T-cell (primary cell): ENCODE results near the gene EPPIN. TPM values are rescaled to one million over a fixed set of nuclear protein-coding genes. Genes with fewer than 3 reads are reported as not detected.

Source experiments
- ATAC-seq, 4 experiments: fragments of 200-7000 bp in 3 of 4; fragments of 150-1000 bp in 1 of 4; cut with Tn5 transposase; replicated peaks in 1 of 4; 1 replicate in 3 of 4; 2 replicates in 1 of 4; pipeline ENCODE4 v1.10.0; 2021; ENCODE audit warnings: moderate library complexity in 3 of 4, mild to moderate bottlenecking in 2 of 4, moderate number of reproducible peaks in 1 of 4
- CTCF ChIA-PET, 2 donors: fragments of 300-600 bp; sonication (Branson Sonifier 250); formaldehyde crosslinking; loops; one replicate each; lab custom pipeline; 2022; ENCODE audit warnings: antibody characterized with exemption in 2 of 2; lab: Charles Lee
- POLR2A ChIA-PET, 2 donors: fragments of 300-600 bp; sonication (Branson Sonifier 250); formaldehyde crosslinking; loops; one replicate each; lab custom pipeline; 2022; ENCODE audit warnings: antibody characterized with exemption in 2 of 2; lab: Charles Lee
- DNase-seq, 35 experiments: peaks; one replicate each; pipeline versions ENCODE4 v3.0.0 to v3.0.0-alpha.2; 2013 to 2023
- H3K27ac ChIP-seq: one replicate; pipeline ENCODE4 v1.5.1; 2013; ENCODE audit warnings: low read length
- H3K27me3 ChIP-seq, 2 experiments: replicated peaks in 1 of 2; 1 replicate in 1 of 2; 2 replicates in 1 of 2; pipeline versions ENCODE4 v1.6.1 to v1.7.0; 2013; ENCODE audit warnings: low read length in 1 of 2, mixed read lengths in 1 of 2; ENCODE audit not compliant: control insufficient read depth in 2 of 2, insufficient read depth in 2 of 2; ENCODE audit errors: extremely low read depth in 1 of 2
- H3K36me3 ChIP-seq, 2 donors: 1 replicate in 1 of 2; 2 replicates in 1 of 2; pipeline versions ENCODE4 v1.6.1 to v1.7.0; 2013; ENCODE audit warnings: low read length in 1 of 2; ENCODE audit not compliant: control insufficient read depth in 2 of 2, insufficient read depth in 1 of 2; ENCODE audit errors: extremely low read depth in 1 of 2
- H3K4me1 ChIP-seq, 2 experiments: 1 replicate in 1 of 2; 2 replicates in 1 of 2; pipeline versions ENCODE4 v1.6.1 to v1.7.0; 2013; ENCODE audit warnings: low read length in 2 of 2, mixed read lengths in 1 of 2; ENCODE audit not compliant: insufficient read depth in 2 of 2, control insufficient read depth in 1 of 2; ENCODE audit errors: extremely low read depth in 1 of 2
- H3K4me3 ChIP-seq, 2 donors: 1 replicate in 1 of 2; 2 replicates in 1 of 2; pipeline versions ENCODE4 v1.5.1 to v1.7.0; 2013; ENCODE audit warnings: mild to moderate bottlenecking in 2 of 2, low read length in 1 of 2, moderate library complexity in 1 of 2; ENCODE audit not compliant: control insufficient read depth in 1 of 2; ENCODE audit errors: extremely low read depth in 1 of 2
- H3K9me3 ChIP-seq: 2 replicates; pipeline ENCODE4 v1.7.0; 2013
- H3K27ac Mint-ChIP-seq, 2 donors: one replicate each; pipeline ENCODE4 v1.8.0; 2020 to 2021; ENCODE audit warnings: mild to moderate bottlenecking in 2 of 2, mixed read lengths in 2 of 2
- H3K27me3 Mint-ChIP-seq, 2 donors: one replicate each; pipeline ENCODE4 v1.8.0; 2021 to 2022; ENCODE audit warnings: mixed read lengths in 2 of 2
- H3K36me3 Mint-ChIP-seq: one replicate; pipeline ENCODE4 v1.8.0; 2021; ENCODE audit warnings: mixed read lengths
- H3K4me1 Mint-ChIP-seq, 3 donors: one replicate each; pipeline ENCODE4 v1.8.0; 2020 to 2022; ENCODE audit warnings: mixed read lengths in 3 of 3, mild to moderate bottlenecking in 1 of 3
- H3K4me3 Mint-ChIP-seq, 3 donors: one replicate each; pipeline ENCODE4 v1.8.0; 2020 to 2022; ENCODE audit warnings: mild to moderate bottlenecking in 3 of 3, mixed read lengths in 3 of 3, moderate library complexity in 3 of 3
- H3K9me3 Mint-ChIP-seq, 3 donors: one replicate each; pipeline ENCODE4 v1.8.0; 2020 to 2022; ENCODE audit warnings: mixed read lengths in 3 of 3
- WGBS: methylation state at CpG from one replicate; pipeline ENCODE4 v1.1.5; 2013; ENCODE audit warnings: missing lambda C conversion rate; ENCODE audit not compliant: insufficient coverage; 5-methylcytosine and 5-hydroxymethylcytosine counted together
- total RNA-seq, 35 experiments: library from RNA in 6 of 35; stranded (reverse) in 6 of 35; fragments of 120-200 nt in 1 of 35; gene quantifications; one replicate each; pipeline versions ENCODE4 v1.2.1 to v1.2.4 and lab custom pipeline; 2013 to 2026

Gene EPPIN
- total RNA-seq (not detected), total RNA-seq (lab: John Stamatoyannopoulos, UW) (0 to 0.09 (median 0) reads per million in 29 experiments)
- total RNA-seq (2013) = not detected

DNA sequence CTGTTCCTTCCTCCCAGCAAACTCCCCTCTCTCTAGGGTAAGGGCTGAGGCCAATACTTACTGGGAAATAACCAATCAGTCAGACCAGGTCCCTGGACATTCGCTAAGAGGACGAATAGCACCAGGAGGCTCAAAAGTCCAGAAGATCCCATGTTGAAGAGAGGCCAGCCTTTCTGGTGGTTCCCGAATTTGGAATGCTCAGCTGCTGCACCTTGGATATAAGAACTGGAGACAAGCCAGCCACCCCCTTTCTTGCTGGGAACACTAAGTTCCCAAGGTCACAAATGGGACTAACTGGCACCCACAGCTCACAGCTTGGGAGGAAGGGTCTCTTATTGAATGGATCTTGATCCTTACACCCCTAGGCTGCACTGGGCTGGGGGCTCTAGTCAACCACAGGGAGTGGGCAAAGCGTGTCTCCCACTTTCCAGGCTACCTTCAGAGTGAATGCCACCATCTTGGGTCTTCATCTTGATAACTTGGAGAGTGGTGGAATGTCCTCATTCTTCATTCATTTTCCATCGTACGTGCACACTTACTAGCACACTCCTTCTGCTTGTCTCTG, at the start of gene EPPIN:
TSS of gene EPPIN (minus strand) at position 196 of the 565 bp plus-strand sequence. CDS start at position 152, 44 bp downstream.
- POLR2A ChIA-PET = no interaction called here
- H3K9me3 ChIP-seq = no peaks in the 10 kb centered on the region
- WGBS = 75% methylated on average over 3 of the region's 6 CpGs
- no peak within 1 kb of the TSS for H3K4me3 ChIP-seq
- no peaks in the 10 kb centered on the region for H3K4me1 ChIP-seq
- Mint-ChIP-seq H3K36me3 (no peaks in the 10 kb centered on the region), H3K27me3 (peaks cover 29 to 41% of the 10 kb centered on the region in 2 donors), H3K27ac (no peak within 1 kb of the TSS), H3K9me3 (peaks cover 0 to 5% (median 0%) of the 10 kb centered on the region in 3 donors), H3K4me3 (no peak within 1 kb of the TSS), H3K4me1 (no peaks in the 10 kb centered on the region)
- no peak within 1 kb of the TSS for H3K27ac ChIP-seq
- no peaks in the 10 kb centered on the region for H3K36me3 ChIP-seq
- CTCF ChIA-PET = no interaction called here
- DNase-seq (no peak), ATAC-seq (no peak)
- H3K27me3 ChIP-seq = peaks cover 0 to 2% of the 10 kb centered on the region in 2 experiments

DNA sequence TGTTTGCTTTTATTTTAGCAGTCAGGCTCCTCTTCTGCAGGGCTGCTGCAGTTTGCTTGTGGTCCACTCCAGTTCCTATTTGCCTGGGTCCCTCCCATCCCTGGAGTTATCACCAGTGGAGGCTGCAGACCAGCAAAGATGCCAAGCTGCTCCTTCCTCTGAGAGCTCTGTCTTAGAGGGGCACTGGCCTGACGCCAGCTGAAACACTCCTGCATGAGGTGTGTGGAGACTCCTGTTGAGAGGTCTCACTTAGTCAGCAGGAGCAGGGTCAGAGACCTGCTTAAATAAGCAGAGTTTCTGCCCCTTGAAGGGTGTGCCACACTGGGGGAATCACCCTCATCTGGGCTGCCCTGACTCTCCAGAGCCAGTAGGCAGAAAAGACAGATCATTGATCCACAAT, 48.0 kb upstream of the EPPIN start:
- Mint-ChIP-seq H3K4me3 (no peak overlapping the region), H3K9me3 (no peaks in the 10 kb centered on the region), H3K36me3 (no peaks in the 10 kb centered on the region), H3K27ac (no peak overlapping the region), H3K27me3 (peaks cover 40 to 43% of the 10 kb centered on the region in 2 donors), H3K4me1 (no peaks in the 10 kb centered on the region)
- ChIA-PET POLR2A (no interaction called here), CTCF (no interaction called here)
- H3K9me3 ChIP-seq = no peaks in the 10 kb centered on the region
- H3K36me3 ChIP-seq = no peaks in the 10 kb centered on the region
- H3K27ac ChIP-seq = no peak overlapping the region
- ATAC-seq (no peak), DNase-seq (no peak)
- H3K4me1 ChIP-seq = no peaks in the 10 kb centered on the region
- WGBS = 100% methylated on average over 1 of the region's 1 CpG
- no peak overlapping the region for H3K4me3 ChIP-seq
- peaks cover 0 to 9% of the 10 kb centered on the region in 2 experiments for H3K27me3 ChIP-seq

DNA sequence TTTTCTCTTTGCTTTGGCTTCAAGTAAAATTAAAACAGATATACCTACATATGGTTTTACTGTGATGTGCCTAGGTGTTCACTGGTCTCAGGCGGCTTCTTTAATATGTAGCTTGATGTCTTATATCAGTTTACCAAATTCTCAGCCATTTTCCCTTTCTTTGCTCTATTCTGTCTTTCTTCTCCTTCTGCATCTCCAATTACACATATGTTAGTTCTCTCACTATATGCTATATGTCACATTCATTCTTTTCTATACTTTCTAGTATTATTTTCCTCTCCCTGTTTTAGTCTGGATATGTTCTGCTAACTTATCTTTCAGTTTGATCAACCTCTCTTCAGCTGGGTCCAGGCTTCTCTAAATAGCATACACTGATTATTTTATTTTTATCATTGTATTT, 46.3 kb upstream of the EPPIN start:
- ATAC-seq (no peak), DNase-seq (no peak)
- Mint-ChIP-seq H3K4me3 (no peak overlapping the region), H3K27ac (no peak overlapping the region), H3K27me3 (peaks cover 41 to 44% of the 10 kb centered on the region in 2 donors), H3K36me3 (no peaks in the 10 kb centered on the region), H3K9me3 (no peaks in the 10 kb centered on the region), H3K4me1 (no peaks in the 10 kb centered on the region)
- no CpG with 5 or more reads among the region's 1 CpG for WGBS
- H3K27ac ChIP-seq = no peak overlapping the region
- ChIA-PET CTCF (interaction anchor here in 1 of 2 donors (0.7 kb wide), 1 partner anchor 93 kb away, joined by 3 read pairs; no protein-coding TSS in a partner anchor), POLR2A (no interaction called here)
- H3K4me1 ChIP-seq = no peaks in the 10 kb centered on the region
- H3K36me3 ChIP-seq = no peaks in the 10 kb centered on the region
- no peaks in the 10 kb centered on the region for H3K9me3 ChIP-seq
- H3K4me3 ChIP-seq = no peak overlapping the region
- H3K27me3 ChIP-seq = peaks cover 2 to 9% of the 10 kb centered on the region in 2 experiments

DNA sequence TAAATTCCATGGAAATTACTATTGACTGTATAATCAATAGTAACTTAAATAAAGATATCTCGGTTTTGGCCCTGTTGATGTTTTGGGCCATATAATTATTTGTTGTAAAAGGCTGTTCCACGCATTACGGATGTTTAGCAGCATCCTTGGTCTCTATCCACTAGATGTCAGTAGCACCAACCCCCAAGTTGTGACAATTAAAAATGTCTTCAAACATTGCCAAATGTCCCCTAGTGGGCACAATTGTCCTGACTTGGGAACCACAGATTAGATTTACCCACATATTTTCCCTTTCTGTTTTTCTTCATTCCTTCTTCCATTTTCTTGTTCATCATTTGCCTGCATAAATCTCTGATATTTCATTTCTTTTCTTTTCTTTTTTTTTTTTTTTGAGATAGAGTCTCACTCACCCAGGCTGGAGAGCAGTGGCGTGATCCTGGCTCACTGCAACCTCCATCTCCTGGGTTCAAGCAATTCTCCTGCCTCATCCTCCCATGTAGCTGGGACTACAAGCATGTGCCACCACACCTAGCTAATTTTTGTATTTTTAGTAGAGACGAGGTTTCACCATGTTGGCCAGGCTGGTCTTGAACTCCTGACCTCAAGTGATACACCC, 45.5 kb upstream of the EPPIN start:
- H3K36me3 ChIP-seq = no peaks in the 10 kb centered on the region
- DNase-seq (peak in 7 of 35 experiments; percentile 0 to 45 (median 1)), ATAC-seq (no peak)
- ChIA-PET CTCF (interaction anchor here in 1 of 2 donors (0.7 kb wide), 1 partner anchor 93 kb away, joined by 3 read pairs; no protein-coding TSS in a partner anchor), POLR2A (no interaction called here)
- no peaks in the 10 kb centered on the region for H3K36me3 Mint-ChIP-seq
- no peaks in the 10 kb centered on the region for H3K4me1 Mint-ChIP-seq
- no peak overlapping the region for H3K4me3 Mint-ChIP-seq
- no peak overlapping the region for H3K27ac ChIP-seq
- peaks cover 38% of the 10 kb centered on the region in 2 donors for H3K27me3 Mint-ChIP-seq
- peak overlapping the region in 1 of 2 donors; percentile 23 for H3K27ac Mint-ChIP-seq
- 67% methylated on average over 1 of the region's 5 CpGs for WGBS
- no peaks in the 10 kb centered on the region for H3K9me3 ChIP-seq
- no peak overlapping the region for H3K4me3 ChIP-seq
- H3K27me3 ChIP-seq = peaks cover 2 to 11% of the 10 kb centered on the region in 2 experiments
- no peaks in the 10 kb centered on the region for H3K4me1 ChIP-seq
- H3K9me3 Mint-ChIP-seq = no peaks in the 10 kb centered on the region

DNA sequence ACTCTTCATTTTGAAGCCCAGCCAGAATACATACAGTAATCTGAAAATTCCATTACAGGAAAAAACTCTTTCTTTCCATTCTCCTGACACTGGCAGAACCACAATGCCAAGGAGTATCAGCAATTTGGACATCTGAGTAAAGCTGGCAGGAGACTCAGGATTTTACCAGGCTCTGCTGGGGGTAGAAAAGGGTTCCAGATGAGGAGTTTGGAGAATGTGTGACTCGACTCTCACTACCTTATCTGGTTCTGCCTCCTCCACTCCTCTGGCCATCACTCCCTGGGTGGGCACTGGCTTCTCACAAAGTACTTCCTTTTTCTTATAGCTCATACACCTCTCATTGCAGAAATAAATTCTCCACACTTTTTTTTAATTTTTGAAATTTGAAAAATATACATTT, 42.5 kb upstream of the EPPIN start:
- Mint-ChIP-seq H3K4me3 (no peak overlapping the region), H3K27ac (no peak overlapping the region), H3K9me3 (no peaks in the 10 kb centered on the region), H3K4me1 (no peaks in the 10 kb centered on the region), H3K36me3 (no peaks in the 10 kb centered on the region), H3K27me3 (peaks cover 21 to 22% of the 10 kb centered on the region in 2 donors)
- ATAC-seq (no peak), DNase-seq (no peak)
- Histone ChIP-seq H3K4me1 (no peaks in the 10 kb centered on the region), H3K27ac (no peak overlapping the region), H3K36me3 (no peaks in the 10 kb centered on the region), H3K4me3 (no peak overlapping the region), H3K9me3 (no peaks in the 10 kb centered on the region), H3K27me3 (peaks cover 2 to 8% of the 10 kb centered on the region in 2 experiments)
- ChIA-PET CTCF (no interaction called here), POLR2A (no interaction called here)
- no CpG with 5 or more reads among the region's 1 CpG for WGBS

DNA sequence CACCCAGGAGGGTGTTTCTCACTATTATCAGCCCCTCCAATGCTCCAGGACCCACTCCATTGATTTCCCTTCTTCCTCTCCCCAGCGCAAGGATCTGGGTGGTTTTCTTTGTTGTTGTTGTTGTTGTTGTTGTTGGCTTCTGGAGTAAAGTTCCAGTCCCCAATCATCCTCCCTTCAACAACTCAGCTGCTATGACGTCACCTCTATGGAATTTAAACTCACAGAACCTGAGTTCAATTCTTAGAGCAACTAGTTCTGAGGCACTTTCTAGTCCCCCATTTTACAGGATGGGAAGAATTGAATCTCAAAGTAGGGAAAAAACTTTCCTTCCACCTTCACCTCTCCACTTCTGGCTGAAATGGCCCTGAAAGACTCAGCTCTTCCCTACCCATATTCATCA, 41.6 kb upstream of the EPPIN start:
- Histone ChIP-seq H3K27me3 (peaks cover 2 to 8% of the 10 kb centered on the region in 2 experiments), H3K4me1 (no peaks in the 10 kb centered on the region), H3K4me3 (no peak overlapping the region), H3K9me3 (no peaks in the 10 kb centered on the region), H3K36me3 (no peaks in the 10 kb centered on the region), H3K27ac (no peak overlapping the region)
- ChIA-PET CTCF (no interaction called here), POLR2A (no interaction called here)
- DNase-seq = no peak
- ATAC-seq = no peak
- Mint-ChIP-seq H3K4me3 (no peak overlapping the region), H3K4me1 (no peaks in the 10 kb centered on the region), H3K9me3 (no peaks in the 10 kb centered on the region), H3K36me3 (no peaks in the 10 kb centered on the region), H3K27me3 (peaks cover 16 to 17% of the 10 kb centered on the region in 2 donors), H3K27ac (no peak overlapping the region)
- no CpG with 5 or more reads among the region's 2 CpGs for WGBS
